Testis (tissue), 3 donors: Measurements from ENCODE around the gene PRMT9. TPM values are rescaled to one million over a fixed set of nuclear protein-coding genes. Genes with fewer than 3 reads are reported as not detected.

Experiments used
- DNase-seq: peaks from one replicate; pipeline ENCODE4 v3.0.0-alpha.2; 2019
- H3K27ac ChIP-seq, 2 donors: fragments of 200-600 bp; sonication (generic); one replicate each; pipeline ENCODE4 v1.5.1; 2019
- H3K27me3 ChIP-seq: fragments of 200-600 bp; sonication (generic); one replicate; pipeline ENCODE4 v1.5.1; 2019
- H3K36me3 ChIP-seq: fragments of 200-600 bp; sonication (generic); one replicate; pipeline ENCODE4 v1.5.1; 2017; ENCODE audit warnings: low read depth; ENCODE audit errors: missing control alignments
- H3K4me1 ChIP-seq: fragments of 200-600 bp; sonication (generic); one replicate; pipeline ENCODE4 v1.5.1; 2019
- H3K4me3 ChIP-seq, 2 donors: fragments of 200-600 bp; sonication (generic); one replicate each; pipeline ENCODE4 v1.5.1; 2017 to 2019
- H3K9me3 ChIP-seq: fragments of 200-600 bp; sonication (generic); one replicate; pipeline ENCODE4 v1.5.1; 2017
- CTCF ChIP-seq, 3 experiments: fragments of 450-650 bp in 2 of 3; fragments of 200-600 bp in 1 of 3; sonication (generic) in 1 of 3; IDR thresholded peaks; one replicate each; pipeline ENCODE4 v1.5.1; 2016 to 2019; ENCODE audit warnings: antibody characterized with exemption in 3 of 3, mild to moderate bottlenecking in 2 of 3, moderate library complexity in 1 of 3
- POLR2A ChIP-seq: fragments of 450-650 bp; IDR thresholded peaks from one replicate; pipeline ENCODE4 v1.6.1; 2017; ENCODE audit warnings: antibody characterized with exemption, mild to moderate bottlenecking, moderate library complexity
- WGBS, 2 donors: methylation state at CpG; one replicate each; pipeline ENCODE4 v1.1.5; 2018; 5-methylcytosine and 5-hydroxymethylcytosine counted together
- intact Hi-C: fragments of 100-400 bp; cut with DNase I; formaldehyde crosslinking; loops from one replicate; pipeline ENCODE4 v1.15.1; 2023; ENCODE audit warnings: low total_unique reads
- polyA plus RNA-seq: library from polyadenylated mRNA; stranded (reverse); fragments of 350-450 nt; fragmentation: Illumina TruSeq; extraction: RNeasy Lipid Tissue Mini Kit (QIAGEN cat#74804); gene quantifications from one replicate; pipeline ENCODE4 v1.2.3, GENCODE V29; 2014; ENCODE audit warnings: low read depth, low replicate concordance; ENCODE audit not compliant: insufficient read depth
- total RNA-seq, 2 donors: library from RNA; depleted of rRNA; stranded (reverse); fragments of >200 nt; gene quantifications; one replicate each; pipeline ENCODE4 v1.2.3, GENCODE V29; 2016

Gene PRMT9
- total and polyA plus RNA-seq, 3 donors from 2014 or later: 22.7 to 27.5 (median 24.6) TPM

GRCh38 chr4:147638365-147638764 lies 45.6 kb downstream of the PRMT9 start:
- 61 to 66% methylated on average over 1 of the region's 1 CpG for WGBS, 2 donors
- Histone ChIP-seq H3K27me3 (no peaks in the 10 kb centered on the region), H3K36me3 (no peaks in the 10 kb centered on the region), H3K27ac (no peak overlapping the region), H3K9me3 (no peaks in the 10 kb centered on the region), H3K4me3 (no peak overlapping the region), H3K4me1 (no peaks in the 10 kb centered on the region)
- no peak for TF ChIP-seq CTCF (IDR thresholded peaks at IDR 0.05)
- no peak for TF ChIP-seq POLR2A
- intact Hi-C loops: no loop called here
- no peak for DNase-seq

- no peaks in the 10 kb centered on the region for H3K27me3 ChIP-seq
- H3K4me1 ChIP-seq: no peaks in the 10 kb centered on the region
- no peak for DNase-seq
- H3K36me3 ChIP-seq: no peaks in the 10 kb centered on the region
- H3K4me3 ChIP-seq: no peak overlapping the region
- TF ChIP-seq POLR2A (no peak), CTCF (IDR thresholded peaks at IDR 0.05) (no peak)
- intact Hi-C loops: no loop called here
- H3K27ac ChIP-seq: no peak overlapping the region
- H3K9me3 ChIP-seq: no peaks in the 10 kb centered on the region
These were observed 48.6 kb downstream of the PRMT9 start for GRCh38 chr4:147635348-147635747.

GRCh38 chr4:147633643-147634042 lies 50.3 kb downstream of the PRMT9 start:
- Histone ChIP-seq H3K27ac (no peak overlapping the region), H3K27me3 (no peaks in the 10 kb centered on the region), H3K36me3 (no peaks in the 10 kb centered on the region), H3K9me3 (no peaks in the 10 kb centered on the region), H3K4me1 (no peaks in the 10 kb centered on the region), H3K4me3 (no peak overlapping the region)
- no peak for DNase-seq
- 81 to 96% methylated on average over 1 of the region's 1 CpG for WGBS, 2 donors
- TF ChIP-seq CTCF (IDR thresholded peaks at IDR 0.05) (no peak), POLR2A (no peak)
- intact Hi-C loops: no loop called here

- no peak overlapping the region for H3K4me3 ChIP-seq
- H3K36me3 ChIP-seq: no peaks in the 10 kb centered on the region
- H3K4me1 ChIP-seq: no peaks in the 10 kb centered on the region
- no peaks in the 10 kb centered on the region for H3K9me3 ChIP-seq
- no peaks in the 10 kb centered on the region for H3K27me3 ChIP-seq
- TF ChIP-seq POLR2A (no peak), CTCF (IDR thresholded peaks at IDR 0.05) (no peak)
- WGBS, 2 donors: 81 to 82% methylated on average over 3 of the region's 3 CpGs
- H3K27ac ChIP-seq: no peak overlapping the region
- intact Hi-C loops: no loop called here
- DNase-seq: no peak
These were observed 50.9 kb downstream of the PRMT9 start for GRCh38 chr4:147633113-147633512.
